ENCODE measurements around the gene CTU2. TPM values are rescaled to one million over a fixed set of nuclear protein-coding genes. Genes with fewer than 3 reads are reported as not detected.
A peak's percentile ranks its signal among the peaks of the same experiment; 100 is the strongest.

The CTU2 gene
- polyA plus RNA-seq, 1 donor (not counting 4 experiments of a cell fraction or from before 2014, with no cell fraction given) = 6.3 TPM

GRCh38 chr16:88672776-88673175, 33.5 kb upstream of the CTU2 start:
- no peak overlapping the region for H2AFZ ChIP-seq (ENCODE audit: control insufficient read depth, low read length)
- H3K4me3 ChIP-seq (ENCODE audit: control insufficient read depth in 2 of 3, extremely low read depth in 1 of 3, insufficient read depth in 2 of 3, low read depth in 1 of 3, low read length in 3 of 3) = no peak overlapping the region
- no peaks in the 10 kb centered on the region for H3K27me3 ChIP-seq (ENCODE audit: control insufficient read depth, extremely low read depth, insufficient read depth, low read length)
- FAIRE-seq = no peak
- peaks cover 0 to 8% of the 10 kb centered on the region in 2 experiments for H3K36me3 ChIP-seq (ENCODE audit: control insufficient read depth in 2 of 2, extremely low read depth in 1 of 2, insufficient read depth in 2 of 2, low read length in 2 of 2)
- no peak overlapping the region for H3K9ac ChIP-seq (ENCODE audit: control insufficient read depth, extremely low read depth, insufficient read depth, low read length)
- dilution Hi-C loops (cut with MboI; ENCODE audit: extremely low pct_ligation_motif_present, low sequenced_read_pairs) = loop anchor here (25.0 kb wide), 1 partner anchor 90 kb away; no protein-coding TSS in a partner anchor
- H3K79me2 ChIP-seq (ENCODE audit: control insufficient read depth, insufficient read depth, low read length) = no peaks in the 10 kb centered on the region
- no peaks in the 10 kb centered on the region for H3K9me3 ChIP-seq (ENCODE audit: control insufficient read depth, low read depth, low read length)
- TF ChIP-seq CTCF (optimal IDR thresholded peaks at IDR 0.05 in 1 of 3, IDR thresholded peaks at IDR 0.05 in 1 of 3, conservative IDR thresholded peaks at IDR 0.05 in 1 of 3; ENCODE audit: extremely low read depth in 1 of 3, insufficient read depth in 2 of 3, low read length in 3 of 3) (peak; percentile 32 to 56 (median 37)), EZH2 (IDR thresholded peaks at IDR 0.05; ENCODE audit: low read length) (no peak)
- H3K27ac ChIP-seq (ENCODE audit: control insufficient read depth, insufficient read depth, low read length) = no peak overlapping the region
- no peaks in the 10 kb centered on the region for H3K9me1 ChIP-seq (ENCODE audit: control insufficient read depth, extremely low read depth, insufficient read depth, low read length)
- DNase-seq (ENCODE audit: low read depth, low spot score) = no peak
- no peaks in the 10 kb centered on the region for H3K4me1 ChIP-seq (ENCODE audit: control insufficient read depth, extremely low read depth, insufficient read depth, low read length)
- H3K4me2 ChIP-seq (ENCODE audit: control insufficient read depth, extremely low read depth, insufficient read depth, low read depth, low read length) = no peak overlapping the region
- H4K20me1 ChIP-seq (ENCODE audit: control insufficient read depth, extremely low read depth, insufficient read depth, low read length) = no peaks in the 10 kb centered on the region

GRCh38 chr16:88673716-88674379, 32.5 kb upstream of the CTU2 start:
- dilution Hi-C loops (cut with MboI; ENCODE audit: extremely low pct_ligation_motif_present, low sequenced_read_pairs) = loop anchor here (25.0 kb wide), 1 partner anchor 88 kb away; no protein-coding TSS in a partner anchor
- Histone ChIP-seq H3K79me2 (ENCODE audit: control insufficient read depth, insufficient read depth, low read length) (no peaks in the 10 kb centered on the region), H3K9me1 (ENCODE audit: control insufficient read depth, extremely low read depth, insufficient read depth, low read length) (no peaks in the 10 kb centered on the region), H2AFZ (ENCODE audit: control insufficient read depth, low read length) (no peak overlapping the region), H4K20me1 (ENCODE audit: control insufficient read depth, extremely low read depth, insufficient read depth, low read length) (no peaks in the 10 kb centered on the region), H3K4me2 (ENCODE audit: control insufficient read depth, extremely low read depth, insufficient read depth, low read depth, low read length) (no peak overlapping the region), H3K9me3 (ENCODE audit: control insufficient read depth, low read depth, low read length) (no peaks in the 10 kb centered on the region), H3K4me1 (ENCODE audit: control insufficient read depth, extremely low read depth, insufficient read depth, low read length) (no peaks in the 10 kb centered on the region), H3K9ac (ENCODE audit: control insufficient read depth, extremely low read depth, insufficient read depth, low read length) (no peak overlapping the region), H3K27ac (ENCODE audit: control insufficient read depth, insufficient read depth, low read length) (no peak overlapping the region), H3K4me3 (ENCODE audit: control insufficient read depth in 2 of 3, extremely low read depth in 1 of 3, insufficient read depth in 2 of 3, low read depth in 1 of 3, low read length in 3 of 3) (no peak overlapping the region), H3K36me3 (ENCODE audit: control insufficient read depth in 2 of 2, extremely low read depth in 1 of 2, insufficient read depth in 2 of 2, low read length in 2 of 2) (peaks cover 0 to 8% of the 10 kb centered on the region in 2 experiments), H3K27me3 (ENCODE audit: control insufficient read depth, extremely low read depth, insufficient read depth, low read length) (peaks cover 4% of the 10 kb centered on the region)
- DNase-seq (ENCODE audit: low read depth, low spot score) (no peak), FAIRE-seq (no peak)
- TF ChIP-seq CTCF (optimal IDR thresholded peaks at IDR 0.05 in 1 of 3, IDR thresholded peaks at IDR 0.05 in 1 of 3, conservative IDR thresholded peaks at IDR 0.05 in 1 of 3; ENCODE audit: extremely low read depth in 1 of 3, insufficient read depth in 2 of 3, low read length in 3 of 3) (no peak), EZH2 (IDR thresholded peaks at IDR 0.05; ENCODE audit: low read length) (no peak)

Measured in keratinocyte (primary cell).